ENCODE measurements around the gene ZNF766.
A peak's percentile ranks its signal among the peaks of the same experiment; 100 is the strongest.
"Not testable (repeated sequence)": the region's sequence is repeated elsewhere in the genome, so short reads cannot be mapped to it uniquely, and the experiment has no call there.

The ZNF766 gene

DNA sequence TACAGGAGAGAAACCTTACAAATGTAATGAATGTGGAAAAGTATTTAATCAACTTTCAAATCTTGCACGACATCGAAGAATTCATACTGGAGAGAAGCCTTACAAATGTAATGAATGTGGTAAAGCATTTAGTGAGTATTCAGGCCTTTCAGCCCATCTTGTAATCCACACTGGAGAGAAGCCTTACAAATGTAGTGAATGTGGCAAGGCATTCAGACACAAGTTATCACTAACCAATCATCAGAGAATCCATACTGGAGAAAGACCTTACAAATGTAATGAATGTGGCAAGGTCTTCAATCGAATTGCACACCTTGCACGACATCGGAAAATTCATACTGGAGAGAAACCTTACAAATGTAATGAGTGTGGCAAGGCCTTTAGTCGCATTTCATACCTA, 53.0 kb downstream of the ZNF766 start:
- H3K27me3 ChIP-seq (ENCODE audit: control insufficient read depth in 2 of 2, insufficient read depth in 2 of 2, low read length in 2 of 2): no peaks in the 10 kb centered on the region
- H3K27ac ChIP-seq (ENCODE audit: low read depth in 2 of 2, low read length in 2 of 2): no peak overlapping the region
- H3K36me3 ChIP-seq (ENCODE audit: control insufficient read depth in 2 of 2, insufficient read depth in 2 of 2, low read length in 2 of 2): peaks cover 47 to 55% of the 10 kb centered on the region in 2 donors
- peak overlapping the region; percentile 20 to 38 for H3K4me3 ChIP-seq (ENCODE audit: low read length in 2 of 2)
- H3K9ac ChIP-seq (ENCODE audit: low read depth in 1 of 2, low read length in 2 of 2): no peak overlapping the region
- H3K9me3 ChIP-seq (ENCODE audit: control insufficient read depth in 2 of 2, low read length in 2 of 2): peaks cover 79 to 82% of the 10 kb centered on the region in 2 donors
- no peaks in the 10 kb centered on the region for H3K4me1 ChIP-seq (ENCODE audit: control insufficient read depth in 2 of 2, insufficient read depth in 2 of 2, low read length in 2 of 2)

- Histone ChIP-seq H3K9me3 (ENCODE audit: control insufficient read depth in 2 of 2, low read length in 2 of 2) (peaks cover 14 to 46% of the 10 kb centered on the region in 2 donors), H3K4me3 (ENCODE audit: low read length in 2 of 2) (no peak overlapping the region), H3K36me3 (ENCODE audit: control insufficient read depth in 2 of 2, insufficient read depth in 2 of 2, low read length in 2 of 2) (no peaks in the 10 kb centered on the region), H3K27me3 (ENCODE audit: control insufficient read depth in 2 of 2, insufficient read depth in 2 of 2, low read length in 2 of 2) (no peaks in the 10 kb centered on the region), H3K9ac (ENCODE audit: low read depth in 1 of 2, low read length in 2 of 2) (no peak overlapping the region), H3K27ac (ENCODE audit: low read depth in 2 of 2, low read length in 2 of 2) (no peak overlapping the region), H3K4me1 (ENCODE audit: control insufficient read depth in 2 of 2, insufficient read depth in 2 of 2, low read length in 2 of 2) (no peaks in the 10 kb centered on the region)
Observed at GRCh38 chr19:52331757-52332156, 62.4 kb downstream of the ZNF766 start.

GRCh38 chr19:52335768-52336116, 66.4 kb downstream of the ZNF766 start:
- Histone ChIP-seq H3K27me3 (ENCODE audit: control insufficient read depth in 2 of 2, insufficient read depth in 2 of 2, low read length in 2 of 2) (no peaks in the 10 kb centered on the region), H3K27ac (ENCODE audit: low read depth in 2 of 2, low read length in 2 of 2) (peak overlapping the region; percentile 38 to 72), H3K4me1 (ENCODE audit: control insufficient read depth in 2 of 2, insufficient read depth in 2 of 2, low read length in 2 of 2) (no peaks in the 10 kb centered on the region), H3K9ac (ENCODE audit: low read depth in 1 of 2, low read length in 2 of 2) (no peak overlapping the region), H3K36me3 (ENCODE audit: control insufficient read depth in 2 of 2, insufficient read depth in 2 of 2, low read length in 2 of 2) (no peaks in the 10 kb centered on the region), H3K9me3 (ENCODE audit: control insufficient read depth in 2 of 2, low read length in 2 of 2) (peaks cover 16 to 24% of the 10 kb centered on the region in 2 donors), H3K4me3 (ENCODE audit: low read length in 2 of 2) (peak overlapping the region; percentile 81 to 93)

GRCh38 chr19:52336117-52336790, 66.9 kb downstream of the ZNF766 start, which contains the start of gene ZNF610:
TSS of gene ZNF610 (plus strand) at chr19:52336243. CDS start at chr19:52349173, 12,930 bp downstream.
- H3K27ac ChIP-seq (ENCODE audit: low read depth in 2 of 2, low read length in 2 of 2): peak within 1 kb of the TSS; percentile 38 to 72
- peak within 1 kb of the TSS; percentile 78 to 92 for H3K9ac ChIP-seq (ENCODE audit: low read depth in 1 of 2, low read length in 2 of 2)
- peaks cover 13 to 19% of the 10 kb centered on the region in 2 donors for H3K9me3 ChIP-seq (ENCODE audit: control insufficient read depth in 2 of 2, low read length in 2 of 2)

GRCh38 chr19:52336791-52337381, 67.5 kb downstream of the ZNF766 start:
- no peaks in the 10 kb centered on the region for H3K36me3 ChIP-seq (ENCODE audit: control insufficient read depth in 2 of 2, insufficient read depth in 2 of 2, low read length in 2 of 2)
- H3K4me1 ChIP-seq (ENCODE audit: control insufficient read depth in 2 of 2, insufficient read depth in 2 of 2, low read length in 2 of 2): no peaks in the 10 kb centered on the region
- no peak overlapping the region for H3K27ac ChIP-seq (ENCODE audit: low read depth in 2 of 2, low read length in 2 of 2)
- H3K9ac ChIP-seq (ENCODE audit: low read depth in 1 of 2, low read length in 2 of 2): peak overlapping the region; percentile 78 to 92
- peaks cover 9 to 12% of the 10 kb centered on the region in 2 donors for H3K9me3 ChIP-seq (ENCODE audit: control insufficient read depth in 2 of 2, low read length in 2 of 2)
- no peaks in the 10 kb centered on the region for H3K27me3 ChIP-seq (ENCODE audit: control insufficient read depth in 2 of 2, insufficient read depth in 2 of 2, low read length in 2 of 2)
- peak overlapping the region; percentile 81 to 93 for H3K4me3 ChIP-seq (ENCODE audit: low read length in 2 of 2)

More at GRCh38 chr19:52336117-52336790, 66.9 kb downstream of the ZNF766 start, which contains the start of gene ZNF610:
- Histone ChIP-seq H3K4me1 (ENCODE audit: control insufficient read depth in 2 of 2, insufficient read depth in 2 of 2, low read length in 2 of 2) (no peaks in the 10 kb centered on the region), H3K27me3 (ENCODE audit: control insufficient read depth in 2 of 2, insufficient read depth in 2 of 2, low read length in 2 of 2) (no peaks in the 10 kb centered on the region), H3K36me3 (ENCODE audit: control insufficient read depth in 2 of 2, insufficient read depth in 2 of 2, low read length in 2 of 2) (no peaks in the 10 kb centered on the region), H3K4me3 (ENCODE audit: low read length in 2 of 2) (peak within 1 kb of the TSS; percentile 81 to 93)

DNA sequence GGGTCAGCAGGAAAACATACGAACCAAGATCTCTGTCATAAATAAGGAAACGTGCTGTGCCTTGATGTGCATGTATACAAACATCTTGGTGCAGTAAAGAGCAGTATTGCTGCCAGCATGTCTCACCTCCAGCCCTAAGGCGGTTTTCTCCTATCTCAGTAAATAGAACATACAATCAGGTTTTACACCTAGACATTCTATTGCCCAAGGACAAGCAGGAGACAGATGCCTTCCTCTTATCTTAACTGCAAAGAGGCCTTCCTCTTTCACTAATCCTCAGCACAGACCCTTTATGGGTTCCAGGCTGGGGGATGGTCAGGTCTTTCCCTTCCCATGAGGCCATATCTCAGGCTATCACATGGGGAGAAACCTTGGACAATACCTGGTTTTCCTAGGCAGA, 69.6 kb downstream of the ZNF766 start:
- not testable (repeated sequence) for H3K36me3 ChIP-seq (ENCODE audit: control insufficient read depth in 2 of 2, insufficient read depth in 2 of 2, low read length in 2 of 2); H3K9me3 ChIP-seq (ENCODE audit: control insufficient read depth in 2 of 2, low read length in 2 of 2); H3K27ac ChIP-seq (ENCODE audit: low read depth in 2 of 2, low read length in 2 of 2)

DNA sequence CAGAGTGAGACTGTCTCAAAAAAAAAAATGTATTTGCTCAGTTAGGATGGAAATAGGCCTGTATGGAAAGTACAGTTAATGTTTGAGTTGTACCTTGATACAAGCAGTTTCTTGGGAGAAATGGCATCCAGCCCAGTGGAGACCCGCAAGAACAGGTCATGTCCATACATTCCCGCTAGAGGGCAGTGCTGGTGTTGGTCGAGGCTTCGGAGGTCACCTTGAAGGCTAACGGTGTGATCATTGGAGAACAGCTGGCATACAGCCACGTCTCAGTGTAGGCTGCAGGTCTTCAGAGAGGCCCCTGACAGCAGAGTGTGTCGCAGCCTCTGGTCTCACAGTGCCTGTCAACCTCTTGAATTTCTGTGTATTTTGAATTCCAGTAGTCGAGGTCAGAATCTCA, 74.2 kb downstream of the ZNF766 start:
- Histone ChIP-seq H3K9me3 (ENCODE audit: control insufficient read depth in 2 of 2, low read length in 2 of 2) (peaks cover 2% of the 10 kb centered on the region in 2 donors), H3K4me3 (ENCODE audit: low read length in 2 of 2) (no peak overlapping the region), H3K4me1 (ENCODE audit: control insufficient read depth in 2 of 2, insufficient read depth in 2 of 2, low read length in 2 of 2) (no peaks in the 10 kb centered on the region), H3K27me3 (ENCODE audit: control insufficient read depth in 2 of 2, insufficient read depth in 2 of 2, low read length in 2 of 2) (no peaks in the 10 kb centered on the region), H3K36me3 (ENCODE audit: control insufficient read depth in 2 of 2, insufficient read depth in 2 of 2, low read length in 2 of 2) (peaks cover 2 to 3% of the 10 kb centered on the region in 2 donors), H3K27ac (ENCODE audit: low read depth in 2 of 2, low read length in 2 of 2) (no peak overlapping the region), H3K9ac (ENCODE audit: low read depth in 1 of 2, low read length in 2 of 2) (no peak overlapping the region)

More for the DNA sequence above, 69.6 kb downstream of the ZNF766 start:
- H3K4me3 ChIP-seq (ENCODE audit: low read length in 2 of 2); H3K4me1 ChIP-seq (ENCODE audit: control insufficient read depth in 2 of 2, insufficient read depth in 2 of 2, low read length in 2 of 2); H3K27me3 ChIP-seq (ENCODE audit: control insufficient read depth in 2 of 2, insufficient read depth in 2 of 2, low read length in 2 of 2); H3K9ac ChIP-seq (ENCODE audit: low read depth in 1 of 2, low read length in 2 of 2): not testable (repeated sequence)

DNA sequence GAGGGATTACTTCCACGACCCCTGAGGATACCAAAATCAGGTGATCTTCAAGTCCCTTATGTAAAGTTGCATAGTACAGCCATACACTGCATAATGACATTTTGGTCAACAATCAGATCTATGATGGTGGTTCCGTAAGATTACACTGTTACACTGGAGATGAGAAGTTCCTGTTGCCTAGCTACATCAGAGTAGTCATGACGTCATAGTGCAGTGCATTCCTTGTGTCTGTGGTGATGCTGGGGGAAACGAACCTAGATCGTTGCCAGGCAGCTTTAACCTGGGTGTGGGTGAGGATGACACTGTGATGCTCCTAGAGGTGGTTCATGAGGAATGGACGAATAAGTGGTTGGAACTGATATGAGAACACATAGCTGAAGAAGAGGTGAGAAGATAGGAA, 75.8 kb downstream of the ZNF766 start:
- Histone ChIP-seq H3K27me3 (ENCODE audit: control insufficient read depth in 2 of 2, insufficient read depth in 2 of 2, low read length in 2 of 2) (no peaks in the 10 kb centered on the region), H3K27ac (ENCODE audit: low read depth in 2 of 2, low read length in 2 of 2) (no peak overlapping the region), H3K4me3 (ENCODE audit: low read length in 2 of 2) (no peak overlapping the region), H3K4me1 (ENCODE audit: control insufficient read depth in 2 of 2, insufficient read depth in 2 of 2, low read length in 2 of 2) (no peaks in the 10 kb centered on the region), H3K9me3 (ENCODE audit: control insufficient read depth in 2 of 2, low read length in 2 of 2) (peaks cover 0 to 2% of the 10 kb centered on the region in 2 donors), H3K9ac (ENCODE audit: low read depth in 1 of 2, low read length in 2 of 2) (no peak overlapping the region), H3K36me3 (ENCODE audit: control insufficient read depth in 2 of 2, insufficient read depth in 2 of 2, low read length in 2 of 2) (peaks cover 3 to 4% of the 10 kb centered on the region in 2 donors)
